GM18861 (cell line): ENCODE data around the gene FRA10AC1.

Experiments used
- ATAC-seq: cut with Tn5 transposase; IDR thresholded peaks from one replicate; pipeline ENCODE4 v1.9.1; 2021; ENCODE audit not compliant: unreplicated experiment

FRA10AC1 gene

DNA sequence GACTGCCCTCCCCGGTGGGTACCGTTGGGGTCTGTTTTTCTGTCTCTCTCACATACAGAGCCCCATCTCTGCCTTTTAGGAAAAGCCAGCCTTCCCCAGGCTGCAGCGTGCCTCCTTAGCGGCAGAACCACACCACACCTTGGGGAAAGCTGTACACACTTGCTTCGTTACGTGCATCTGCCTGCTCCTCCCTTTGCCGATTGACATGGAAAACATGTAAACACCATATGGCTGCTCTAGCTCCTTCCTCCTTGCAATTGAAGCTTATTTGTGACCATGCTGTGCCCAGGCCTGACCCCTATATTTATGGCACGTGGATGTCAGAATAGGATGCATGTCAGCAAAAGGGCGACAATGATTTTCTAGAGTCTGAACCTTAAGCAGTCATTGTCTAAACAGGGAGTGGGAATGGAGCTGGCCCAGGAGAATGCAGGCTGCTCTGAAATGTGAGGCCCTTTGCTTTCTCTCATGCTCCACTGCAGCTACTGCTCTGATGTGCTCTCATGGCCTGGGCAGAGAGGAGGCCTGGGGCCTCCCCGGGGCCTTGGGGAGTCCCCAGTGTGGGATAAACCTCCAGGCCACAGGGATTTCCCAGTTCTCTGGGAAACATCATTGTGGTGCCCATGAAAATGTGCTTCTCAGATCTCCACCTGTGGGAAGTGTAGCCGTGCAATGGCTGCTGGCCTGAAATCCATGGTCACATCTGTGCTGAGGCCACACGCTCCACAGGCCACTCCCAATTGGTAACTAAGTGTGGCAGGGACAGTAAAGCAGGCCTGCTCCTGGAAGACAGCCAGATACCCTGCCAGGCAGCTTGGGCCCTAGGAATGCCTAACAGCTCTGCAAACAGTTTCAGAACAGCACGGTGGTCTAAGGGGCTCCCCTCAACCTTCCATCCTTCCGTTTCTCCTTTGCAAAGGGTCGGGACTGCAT, 71.5 kb downstream of the FRA10AC1 start:
- no peak for ATAC-seq

DNA sequence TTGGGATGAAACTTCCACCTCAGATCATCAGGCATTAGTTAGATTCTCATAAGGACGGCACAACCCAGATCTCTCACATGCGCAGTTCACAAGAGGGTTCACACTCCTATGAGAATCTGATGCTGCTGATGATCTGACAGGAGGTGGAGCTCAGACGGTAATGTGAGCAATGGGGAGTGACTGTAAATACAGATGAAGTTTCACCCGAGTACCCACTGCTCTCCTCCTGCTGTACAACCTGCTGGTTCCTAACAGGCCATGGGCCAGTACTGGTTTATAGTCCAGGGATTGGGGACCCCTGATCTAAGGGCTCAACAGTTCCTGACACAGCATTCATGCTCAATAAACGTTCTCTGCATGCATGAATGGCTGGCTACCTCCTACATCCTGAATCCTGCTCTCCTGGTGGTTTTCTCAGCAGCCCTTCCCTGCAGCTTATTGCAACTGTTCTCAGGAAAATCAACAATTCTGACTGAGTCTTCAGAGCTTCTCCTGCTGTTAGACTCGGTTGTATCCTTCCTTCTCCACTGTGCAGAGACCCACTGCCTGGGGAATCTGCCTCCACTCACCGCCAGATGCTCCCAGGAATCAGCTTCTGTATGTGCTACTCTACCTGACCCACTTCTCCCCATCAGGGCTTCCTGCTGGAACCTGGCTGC, 72.6 kb downstream of the FRA10AC1 start:
- ATAC-seq: no peak

DNA sequence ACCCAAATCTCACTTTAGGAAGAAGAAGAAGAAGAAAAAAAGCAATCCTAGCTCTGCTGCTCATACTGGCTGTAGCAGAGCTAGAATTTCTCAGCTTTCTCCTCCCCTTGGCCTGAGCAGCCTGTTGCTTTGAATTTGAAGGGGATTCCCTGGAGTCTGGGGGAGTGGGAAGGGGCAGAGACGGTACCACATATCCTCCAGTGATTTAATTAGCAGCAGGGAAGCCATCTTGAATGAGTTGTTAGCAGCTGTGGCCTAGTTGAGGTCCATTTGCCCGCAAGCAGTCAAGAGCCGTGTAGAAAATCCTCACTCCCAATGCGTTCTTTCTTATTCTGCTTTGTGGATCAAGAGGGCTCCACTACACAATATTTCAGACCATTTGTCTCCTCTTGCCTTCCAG, 73.5 kb downstream of the FRA10AC1 start:
- ATAC-seq: no peak

DNA sequence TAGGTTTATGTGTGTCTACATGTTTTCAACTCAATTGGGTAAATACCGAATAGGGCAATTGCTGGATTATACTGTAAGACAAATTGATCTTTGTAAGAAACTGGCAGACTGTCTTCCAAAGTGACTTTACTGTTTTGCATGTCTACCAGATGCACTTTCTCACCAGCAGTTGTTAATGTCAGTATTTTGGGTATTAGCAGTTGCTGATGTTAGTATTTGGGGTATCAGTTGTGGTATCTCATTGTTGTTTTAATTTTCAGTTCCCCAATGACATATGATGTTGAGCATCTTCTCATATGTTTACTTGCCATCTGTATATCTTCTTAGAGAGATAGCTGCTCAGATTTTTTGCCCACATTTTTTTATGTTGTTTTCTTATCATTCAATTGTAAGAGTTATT, 79.5 kb downstream of the FRA10AC1 start:
- no peak for ATAC-seq

DNA sequence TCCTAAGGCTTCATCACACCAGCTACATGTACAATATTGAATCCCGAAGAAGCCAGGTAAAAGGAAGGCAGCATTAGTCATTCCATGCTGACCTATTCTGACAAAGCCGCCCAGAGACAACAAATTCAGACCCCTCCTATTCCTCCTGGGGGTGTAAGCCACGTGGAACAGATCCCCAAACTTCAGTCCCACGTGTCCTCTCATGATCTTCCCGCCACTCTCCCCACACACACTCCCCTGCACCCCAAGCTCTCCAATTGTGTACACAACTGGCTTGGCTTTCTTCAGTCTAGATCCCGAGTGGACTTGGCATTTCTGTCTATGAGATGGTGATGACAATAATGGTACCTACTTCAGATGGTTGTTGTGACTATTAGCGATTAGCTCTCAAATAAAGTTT, 81.5 kb downstream of the FRA10AC1 start:
- ATAC-seq: no peak
